B cell (primary cell): Measurements from ENCODE around the gene TACC3. TPM values are rescaled to one million over a fixed set of nuclear protein-coding genes. Genes with fewer than 3 reads are reported as not detected.

Experiments
- ATAC-seq: fragments of 200-7000 bp; cut with Tn5 transposase; one replicate; pipeline ENCODE4 v1.10.0; 2021; ENCODE audit warnings: low read depth, mild to moderate bottlenecking, moderate number of reproducible peaks, moderate library complexity
- CTCF ChIA-PET: fragments of 350-600 bp; sonication (Branson Sonifier 250); formaldehyde crosslinking; loops from one replicate; lab custom pipeline; 2021; ENCODE audit warnings: antibody characterized with exemption, inconsistent platforms; lab: Charles Lee
- POLR2A ChIA-PET: fragments of 350-600 bp; sonication (Branson Sonifier 250); formaldehyde crosslinking; loops from one replicate; lab custom pipeline; 2021; ENCODE audit warnings: antibody characterized with exemption; lab: Charles Lee
- DNase-seq: peaks from one replicate; pipeline ENCODE4 v3.0.0; 2013
- H2AFZ ChIP-seq: 2 replicates; pipeline ENCODE4 v1.6.1; 2012; ENCODE audit warnings: mild to moderate bottlenecking, low read depth, low read length; ENCODE audit not compliant: insufficient read depth, poor library complexity, severe bottlenecking
- H3K27ac ChIP-seq, 2 donors: 1 replicate in 1 of 2; 2 replicates in 1 of 2; pipeline ENCODE4 v1.5.1; 2012 to 2013; ENCODE audit warnings: low read length in 2 of 2, mild to moderate bottlenecking in 2 of 2, moderate library complexity in 1 of 2
- H3K27me3 ChIP-seq, 4 experiments: fragments of 200-600 bp in 1 of 4; sonication (generic) in 1 of 4; replicated peaks in 1 of 4; 1 replicate in 2 of 4; 2 replicates in 2 of 4; pipeline versions ENCODE4 v1.6.1 to v1.7.0; 2013 to 2016; ENCODE audit warnings: low read length in 3 of 4, mild to moderate bottlenecking in 2 of 4, mixed read lengths in 1 of 4, moderate library complexity in 1 of 4; ENCODE audit not compliant: insufficient read depth in 4 of 4, control insufficient read depth in 3 of 4; ENCODE audit errors: control extremely low read depth in 1 of 4
- H3K36me3 ChIP-seq, 2 experiments: replicated peaks in 1 of 2; 1 replicate in 1 of 2; 2 replicates in 1 of 2; pipeline versions ENCODE4 v1.6.1 to v1.7.1; 2013; ENCODE audit warnings: low read length in 1 of 2; ENCODE audit not compliant: insufficient read depth in 2 of 2, control insufficient read depth in 1 of 2; ENCODE audit errors: control extremely low read depth in 1 of 2, extremely low read depth in 1 of 2
- H3K4me1 ChIP-seq, 2 donors: fragments of 200-600 bp in 1 of 2; sonication (generic) in 1 of 2; 1 replicate in 1 of 2; 2 replicates in 1 of 2; pipeline versions ENCODE4 v1.5.1 to v1.6.1; 2013 to 2017; ENCODE audit warnings: low read length in 2 of 2; ENCODE audit not compliant: control insufficient read depth in 2 of 2, insufficient read depth in 2 of 2
- H3K4me2 ChIP-seq: replicated peaks from 2 replicates; pipeline ENCODE3; 2012; ENCODE audit warnings: mild to moderate bottlenecking, low read depth, low read length; ENCODE audit not compliant: poor library complexity, severe bottlenecking
- H3K4me3 ChIP-seq, 5 experiments: fragments of 200-600 bp in 1 of 5; sonication (generic) in 1 of 5; 1 replicate in 3 of 5; 2 replicates in 2 of 5; pipeline versions ENCODE4 v1.5.1 to v1.7.0; 2011 to 2016; ENCODE audit warnings: low read length in 4 of 5, mild to moderate bottlenecking in 4 of 5, low read depth in 2 of 5, control low read depth in 1 of 5, moderate library complexity in 1 of 5; ENCODE audit not compliant: insufficient read depth in 1 of 5; ENCODE audit errors: control extremely low read depth in 1 of 5, extremely low read depth in 1 of 5
- H3K79me2 ChIP-seq: fragments of 200-600 bp; sonication (generic); one replicate; pipeline ENCODE4 v1.6.0; 2016; ENCODE audit warnings: low read length; ENCODE audit not compliant: control insufficient read depth, insufficient read depth
- H3K9ac ChIP-seq: fragments of 200-600 bp; sonication (generic); 2 replicates; pipeline ENCODE4 v1.6.1; 2017; ENCODE audit warnings: mild to moderate bottlenecking, low read length, moderate library complexity
- H3K9me3 ChIP-seq, 3 donors: one replicate each; pipeline versions ENCODE4 v1.6.1 to v1.7.1; 2013; ENCODE audit warnings: low read length in 2 of 3; ENCODE audit not compliant: control insufficient read depth in 2 of 3, insufficient read depth in 1 of 3; ENCODE audit errors: control extremely low read depth in 1 of 3
- H4K20me1 ChIP-seq: 2 replicates; pipeline ENCODE4 v1.6.0; 2012; ENCODE audit warnings: mild to moderate bottlenecking, low read length; ENCODE audit not compliant: insufficient read depth, control insufficient read depth, poor library complexity, severe bottlenecking
- H3K27ac Mint-ChIP-seq: one replicate; pipeline ENCODE4 v1.8.0; 2021; ENCODE audit warnings: mixed read lengths
- H3K27me3 Mint-ChIP-seq: one replicate; pipeline ENCODE4 v1.8.0; 2021; ENCODE audit warnings: mixed read lengths
- H3K4me1 Mint-ChIP-seq: one replicate; pipeline ENCODE4 v1.8.0; 2021; ENCODE audit warnings: mixed read lengths
- H3K4me3 Mint-ChIP-seq: one replicate; pipeline ENCODE4 v1.8.0; 2021; ENCODE audit warnings: mixed read lengths
- H3K9me3 Mint-ChIP-seq: one replicate; pipeline ENCODE4 v1.8.0; 2022; ENCODE audit warnings: mixed read lengths; ENCODE audit not compliant: insufficient read depth
- EZH2 ChIP-seq: IDR thresholded peaks from 2 replicates; pipeline ENCODE4 v1.6.1; 2012; ENCODE audit warnings: borderline replicate concordance, low read depth, mild to moderate bottlenecking, moderate library complexity, low read length; ENCODE audit not compliant: insufficient read depth, poor library complexity, severe bottlenecking
- WGBS: methylation state at CpG from one replicate; pipeline ENCODE4 v1.1.5; 2013; ENCODE audit warnings: missing lambda C conversion rate; ENCODE audit not compliant: insufficient coverage; 5-methylcytosine and 5-hydroxymethylcytosine counted together
- intact Hi-C: fragments of 100-400 bp; cut with micrococcal nuclease; formaldehyde crosslinking; loops from one replicate; pipeline ENCODE4 v1.10.0; 2022
- polyA plus RNA-seq: library from polyadenylated mRNA; depleted of rRNA; stranded (reverse); fragments of >200 nt; gene quantifications from 2 replicates; pipeline ENCODE4 v1.2.3, GENCODE V29; 2012
- total RNA-seq, 2 donors: library from RNA; stranded (reverse); fragments of 120-200 nt in 1 of 2; gene quantifications; 1 replicate in 1 of 2; 2 replicates in 1 of 2; pipeline versions ENCODE4 v1.2.3 to v1.2.4, GENCODE V29; 2013 to 2022
- TF ChIP-seq, protein P1 (sequence below): fragments of 200-600 bp; IDR thresholded peaks from one replicate; pipeline ENCODE4 v1.8.0; 2022; ENCODE audit warnings: antibody characterized with exemption, mild to moderate bottlenecking

Gene TACC3
- total and polyA plus RNA-seq, 2 donors (not counting 1 experiment from before 2014, with no cell fraction given) = 29.5 to 47.9 TPM

DNA sequence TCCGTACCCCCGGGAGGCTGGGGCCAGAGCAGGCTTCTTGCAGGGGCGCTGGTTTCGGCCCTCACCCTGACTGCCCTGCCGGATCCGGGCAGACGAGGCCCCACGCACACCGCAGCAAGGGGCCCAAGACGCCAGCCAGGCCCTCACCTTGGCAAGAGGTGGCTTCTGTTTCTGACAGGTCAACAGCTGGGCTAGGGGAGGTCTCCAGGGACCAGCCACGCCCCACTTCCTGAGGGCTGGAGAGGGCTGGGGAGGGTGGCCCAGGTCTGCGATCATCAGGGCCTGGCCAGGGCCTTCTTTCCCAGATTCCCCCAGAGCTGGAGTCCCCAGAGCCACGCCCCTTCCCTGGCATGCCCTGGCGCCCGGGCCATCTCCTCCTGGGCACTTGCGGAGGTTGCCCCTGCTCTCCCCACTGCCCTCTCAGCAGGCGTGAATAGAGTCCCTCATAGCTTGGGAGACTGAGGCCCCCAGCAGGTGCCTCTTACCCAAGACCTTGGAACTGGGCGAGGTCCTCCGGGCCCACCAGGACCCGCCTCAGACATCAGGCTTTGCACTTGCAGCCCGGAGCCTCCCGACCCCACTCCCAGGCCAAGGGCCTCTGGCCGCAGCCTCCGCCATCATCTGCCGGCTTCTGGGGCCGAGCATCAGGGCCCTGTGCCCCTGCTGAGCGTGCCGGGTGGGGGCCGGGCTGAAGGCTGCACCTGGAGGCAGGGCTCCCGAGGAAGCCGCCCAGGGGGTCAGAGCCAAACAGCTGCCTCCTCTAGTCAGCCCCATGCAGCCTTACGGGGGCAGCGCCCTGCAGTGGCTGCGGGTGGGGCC lies 65.4 kb downstream of the TACC3 start:
- H3K9me3 Mint-ChIP-seq = no peaks in the 10 kb centered on the region
- ATAC-seq (no peak), DNase-seq (no peak)
- H3K9ac ChIP-seq = no peak overlapping the region
- H3K36me3 ChIP-seq = no peaks in the 10 kb centered on the region
- CTCF ChIA-PET = no interaction called here
- H3K4me1 ChIP-seq = no peaks in the 10 kb centered on the region
- no peaks in the 10 kb centered on the region for H3K79me2 ChIP-seq
- H3K4me2 ChIP-seq = no peak overlapping the region
- H3K27ac Mint-ChIP-seq = no peak overlapping the region
- no peak overlapping the region for H2AFZ ChIP-seq
- intact Hi-C loops = no loop called here
- TF ChIP-seq, protein P1, sequence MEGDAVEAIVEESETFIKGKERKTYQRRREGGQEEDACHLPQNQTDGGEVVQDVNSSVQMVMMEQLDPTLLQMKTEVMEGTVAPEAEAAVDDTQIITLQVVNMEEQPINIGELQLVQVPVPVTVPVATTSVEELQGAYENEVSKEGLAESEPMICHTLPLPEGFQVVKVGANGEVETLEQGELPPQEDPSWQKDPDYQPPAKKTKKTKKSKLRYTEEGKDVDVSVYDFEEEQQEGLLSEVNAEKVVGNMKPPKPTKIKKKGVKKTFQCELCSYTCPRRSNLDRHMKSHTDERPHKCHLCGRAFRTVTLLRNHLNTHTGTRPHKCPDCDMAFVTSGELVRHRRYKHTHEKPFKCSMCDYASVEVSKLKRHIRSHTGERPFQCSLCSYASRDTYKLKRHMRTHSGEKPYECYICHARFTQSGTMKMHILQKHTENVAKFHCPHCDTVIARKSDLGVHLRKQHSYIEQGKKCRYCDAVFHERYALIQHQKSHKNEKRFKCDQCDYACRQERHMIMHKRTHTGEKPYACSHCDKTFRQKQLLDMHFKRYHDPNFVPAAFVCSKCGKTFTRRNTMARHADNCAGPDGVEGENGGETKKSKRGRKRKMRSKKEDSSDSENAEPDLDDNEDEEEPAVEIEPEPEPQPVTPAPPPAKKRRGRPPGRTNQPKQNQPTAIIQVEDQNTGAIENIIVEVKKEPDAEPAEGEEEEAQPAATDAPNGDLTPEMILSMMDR = no peak
- no peak for TF ChIP-seq EZH2
- POLR2A ChIA-PET = no interaction called here
- no peak overlapping the region for H3K4me3 ChIP-seq
- H3K9me3 ChIP-seq = peaks cover 0 to 4% (median 0%) of the 10 kb centered on the region in 3 donors
- H3K27ac ChIP-seq = no peak overlapping the region
- H3K4me1 Mint-ChIP-seq = no peaks in the 10 kb centered on the region
- 89% methylated on average over 34 of the region's 34 CpGs for WGBS
- no peak overlapping the region for H3K4me3 Mint-ChIP-seq
- H3K27me3 ChIP-seq = no peaks in the 10 kb centered on the region
- no peaks in the 10 kb centered on the region for H4K20me1 ChIP-seq
- H3K27me3 Mint-ChIP-seq = peaks cover 4% of the 10 kb centered on the region

DNA sequence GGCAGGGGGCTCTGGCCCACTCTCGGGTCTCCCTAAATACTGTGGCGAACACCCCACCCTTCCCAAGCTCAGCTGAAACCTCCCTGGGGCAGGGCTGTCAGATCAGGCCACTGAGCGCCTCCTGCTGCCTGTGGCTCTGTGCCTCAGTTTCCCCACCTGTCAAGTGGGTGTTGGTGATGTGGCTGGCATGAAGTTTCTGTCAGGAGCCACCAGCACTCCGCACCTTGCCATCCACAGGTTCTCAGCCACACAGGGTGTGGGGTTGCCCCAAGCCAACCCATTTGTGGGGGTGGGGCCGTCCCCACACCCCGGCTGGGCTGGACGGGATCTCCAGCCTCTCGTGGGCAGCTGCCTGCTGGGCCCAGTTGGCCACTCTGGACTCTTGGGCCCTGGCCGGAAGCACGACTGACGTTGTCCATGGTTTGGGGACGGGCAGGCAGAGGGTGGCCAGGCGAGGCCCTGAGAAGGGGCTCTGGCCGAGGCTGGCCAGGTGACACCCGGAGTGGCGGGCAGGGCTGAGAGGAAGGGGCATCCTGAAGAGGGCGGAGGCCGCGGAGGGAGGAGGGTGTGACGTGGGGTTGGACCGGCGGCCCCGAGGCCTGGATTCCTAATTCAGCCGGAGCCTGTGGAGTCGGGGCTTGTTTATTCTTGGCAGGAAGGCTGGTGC lies 66.2 kb downstream of the TACC3 start:
- Mint-ChIP-seq H3K27ac (no peak overlapping the region), H3K4me1 (no peaks in the 10 kb centered on the region), H3K9me3 (no peaks in the 10 kb centered on the region), H3K4me3 (no peak overlapping the region), H3K27me3 (peaks cover 4% of the 10 kb centered on the region)
- intact Hi-C loops = no loop called here
- ChIA-PET CTCF (interaction anchor here (0.9 kb wide), 1 partner anchor 97 kb away, joined by 3 read pairs; no protein-coding TSS in a partner anchor), POLR2A (no interaction called here)
- no peak overlapping the region for H3K4me3 ChIP-seq
- H4K20me1 ChIP-seq = no peaks in the 10 kb centered on the region
- no peak overlapping the region for H3K4me2 ChIP-seq
- H3K9ac ChIP-seq = no peak overlapping the region
- peaks cover 0 to 2% (median under 1%) of the 10 kb centered on the region in 4 experiments for H3K27me3 ChIP-seq
- no peaks in the 10 kb centered on the region for H3K36me3 ChIP-seq
- no peak overlapping the region for H3K27ac ChIP-seq
- H3K79me2 ChIP-seq = no peaks in the 10 kb centered on the region
- TF ChIP-seq, protein P1 = no peak
- TF ChIP-seq EZH2 = no peak
- peaks cover 0 to 9% (median 0%) of the 10 kb centered on the region in 3 donors for H3K9me3 ChIP-seq
- ATAC-seq = no peak
- H2AFZ ChIP-seq = no peak overlapping the region
- WGBS = 87% methylated on average over 16 of the region's 25 CpGs
- DNase-seq = no peak
- no peaks in the 10 kb centered on the region for H3K4me1 ChIP-seq
